ENCODE measurements around the gene SASH1. TPM values are rescaled to one million over a fixed set of nuclear protein-coding genes. Genes with fewer than 3 reads are reported as not detected.

SASH1 gene
- total and polyA plus RNA-seq, 2 experiments from 2014 or later = 69.1 to 99.0 TPM

- H3K4me3 ChIP-seq = no peak overlapping the region
- 96 to 100% methylated on average over 7 of the region's 7 CpGs for WGBS, 2 experiments (ENCODE audit: low coverage in 1 of 2, low lambda C conversion rate in 2 of 2, missing lambda C conversion rate in 2 of 2)
- no peak overlapping the region for H3K4me2 ChIP-seq (ENCODE audit: unreplicated experiment)
- H3K9me3 ChIP-seq (ENCODE audit: low read depth) = no peaks in the 10 kb centered on the region
- peaks cover 20% of the 10 kb centered on the region for H3F3A ChIP-seq (ENCODE audit: insufficient read depth)
- no peak overlapping the region for H2AFZ ChIP-seq
- no peak overlapping the region for H3K27ac ChIP-seq
- H3K27me3 ChIP-seq (replicated peaks; ENCODE audit: insufficient read depth) = no peaks in the 10 kb centered on the region
- H3K4me1 ChIP-seq (ENCODE audit: insufficient read depth) = peaks cover 4% of the 10 kb centered on the region; the same call in 1 of the 2 replicates
- no peaks in the 10 kb centered on the region for H3K9me2 ChIP-seq (ENCODE audit: insufficient read depth)
- H3K36me3 ChIP-seq (ENCODE audit: low read depth) = peaks cover 34% of the 10 kb centered on the region; the same call in 1 of the 2 replicates
- TF ChIP-seq EZH2 (IDR thresholded peaks at IDR 0.05; ENCODE audit: insufficient read depth, poor library complexity, severe bottlenecking) (no peak), EZH2phosphoT487 (IDR thresholded peaks at IDR 0.05; ENCODE audit: insufficient read depth, low read depth) (no peak)
- no peak overlapping the region for H3K9ac ChIP-seq
- peaks cover 94% of the 10 kb centered on the region for H3K79me2 ChIP-seq (ENCODE audit: insufficient read depth)
- no peak for DNase-seq
- no peaks in the 10 kb centered on the region; the same call in 1 of the 2 replicates for H4K20me1 ChIP-seq (ENCODE audit: insufficient read depth)
- in situ Hi-C loops (cut with MboI) = loop anchor here (10.0 kb wide), 1 partner anchor 269 kb away; no protein-coding TSS in a partner anchor
These were observed 111.3 kb downstream of the SASH1 start for GRCh38 chr6:148453906-148454305.

GRCh38 chr6:148455225-148455624 lies 112.6 kb downstream of the SASH1 start:
- no peak overlapping the region for H3K9ac ChIP-seq
- H3F3A ChIP-seq (ENCODE audit: insufficient read depth) = peaks cover 20% of the 10 kb centered on the region
- TF ChIP-seq EZH2phosphoT487 (IDR thresholded peaks at IDR 0.05; ENCODE audit: insufficient read depth, low read depth) = no peak
- no peaks in the 10 kb centered on the region for H3K27me3 ChIP-seq (replicated peaks; ENCODE audit: insufficient read depth)
- in situ Hi-C loops (cut with MboI) = loop anchor here (10.0 kb wide), 1 partner anchor 270 kb away; no protein-coding TSS in a partner anchor
- no peaks in the 10 kb centered on the region for H3K9me2 ChIP-seq (ENCODE audit: insufficient read depth)
- no peak overlapping the region for H3K4me2 ChIP-seq (ENCODE audit: unreplicated experiment)
- H3K4me1 ChIP-seq (ENCODE audit: insufficient read depth) = peaks cover 4% of the 10 kb centered on the region; the same call in 1 of the 2 replicates
- no peak overlapping the region for H2AFZ ChIP-seq
- H3K4me3 ChIP-seq = no peak overlapping the region
- H3K36me3 ChIP-seq (ENCODE audit: low read depth) = peaks cover 36% of the 10 kb centered on the region; the same call in 1 of the 2 replicates
- peak; percentile 13 for DNase-seq
- no peak overlapping the region for H3K27ac ChIP-seq
- H4K20me1 ChIP-seq (ENCODE audit: insufficient read depth) = no peaks in the 10 kb centered on the region; the same call in 1 of the 2 replicates
- 68 to 69% methylated on average over 10 of the region's 10 CpGs for WGBS, 2 experiments (ENCODE audit: low coverage in 1 of 2, low lambda C conversion rate in 2 of 2, missing lambda C conversion rate in 2 of 2)
- peaks cover 97% of the 10 kb centered on the region for H3K79me2 ChIP-seq (ENCODE audit: insufficient read depth)
- no peaks in the 10 kb centered on the region for H3K9me3 ChIP-seq (ENCODE audit: low read depth)

GRCh38 chr6:148455674-148456558 lies 113.3 kb downstream of the SASH1 start:
- H3K9ac ChIP-seq = no peak overlapping the region
- 96 to 98% methylated on average over 20 of the region's 20 CpGs for WGBS, 2 experiments (ENCODE audit: low coverage in 1 of 2, low lambda C conversion rate in 2 of 2, missing lambda C conversion rate in 2 of 2)
- H3K9me2 ChIP-seq (ENCODE audit: insufficient read depth) = no peaks in the 10 kb centered on the region
- no peak overlapping the region for H3K27ac ChIP-seq
- H4K20me1 ChIP-seq (ENCODE audit: insufficient read depth) = no peaks in the 10 kb centered on the region; the same call in 1 of the 2 replicates
- H3K4me2 ChIP-seq (ENCODE audit: unreplicated experiment) = no peak overlapping the region
- TF ChIP-seq EZH2 (IDR thresholded peaks at IDR 0.05; ENCODE audit: insufficient read depth, poor library complexity, severe bottlenecking) = no peak
- no peak for TF ChIP-seq EZH2phosphoT487 (IDR thresholded peaks at IDR 0.05; ENCODE audit: insufficient read depth, low read depth)
- H3K4me1 ChIP-seq (ENCODE audit: insufficient read depth) = peaks cover 4% of the 10 kb centered on the region; the same call in 1 of the 2 replicates
- in situ Hi-C loops (cut with MboI) = loop anchor here (10.0 kb wide), 1 partner anchor 271 kb away; no protein-coding TSS in a partner anchor
- no peak for DNase-seq
- no peaks in the 10 kb centered on the region for H3K9me3 ChIP-seq (ENCODE audit: low read depth)
- H3K36me3 ChIP-seq (ENCODE audit: low read depth) = peaks cover 36% of the 10 kb centered on the region; the same call in 1 of the 2 replicates
- H3F3A ChIP-seq (ENCODE audit: insufficient read depth) = peaks cover 20% of the 10 kb centered on the region
- H3K4me3 ChIP-seq = no peak overlapping the region
- peaks cover 97% of the 10 kb centered on the region for H3K79me2 ChIP-seq (ENCODE audit: insufficient read depth)
- no peak overlapping the region for H2AFZ ChIP-seq
- no peaks in the 10 kb centered on the region for H3K27me3 ChIP-seq (replicated peaks; ENCODE audit: insufficient read depth)

- Histone ChIP-seq H3K4me3 (no peak overlapping the region), H3K9me3 (ENCODE audit: low read depth) (no peaks in the 10 kb centered on the region), H3K27me3 (replicated peaks; ENCODE audit: insufficient read depth) (no peaks in the 10 kb centered on the region), H3K9me2 (ENCODE audit: insufficient read depth) (no peaks in the 10 kb centered on the region), H3K4me1 (ENCODE audit: insufficient read depth) (peaks cover 14% of the 10 kb centered on the region), H3K79me2 (ENCODE audit: insufficient read depth) (peaks cover 97% of the 10 kb centered on the region), H3K4me2 (ENCODE audit: unreplicated experiment) (no peak overlapping the region), H3K27ac (peak overlapping the region; percentile 50), H4K20me1 (ENCODE audit: insufficient read depth) (no peaks in the 10 kb centered on the region), H2AFZ (no peak overlapping the region), H3F3A (ENCODE audit: insufficient read depth) (peaks cover 30% of the 10 kb centered on the region), H3K36me3 (ENCODE audit: low read depth) (peaks cover 33% of the 10 kb centered on the region; the same call in 1 of the 2 replicates), H3K9ac (no peak overlapping the region)
- DNase-seq = peak; percentile 74
- TF ChIP-seq EZH2 (IDR thresholded peaks at IDR 0.05; ENCODE audit: insufficient read depth, poor library complexity, severe bottlenecking) (no peak), EZH2phosphoT487 (IDR thresholded peaks at IDR 0.05; ENCODE audit: insufficient read depth, low read depth) (0 out of 2 replicates have a peak, but pooled peaks have one; percentile 32)
- in situ Hi-C loops (cut with MboI) = loop anchor here (10.0 kb wide), 1 partner anchor 272 kb away; no protein-coding TSS in a partner anchor
- 66 to 68% methylated on average over 10 of the region's 10 CpGs for WGBS, 2 experiments (ENCODE audit: low coverage in 1 of 2, low lambda C conversion rate in 2 of 2, missing lambda C conversion rate in 2 of 2)
These were observed 114.7 kb downstream of the SASH1 start for GRCh38 chr6:148457137-148457842.

All from GM23248 (cell line).